WTC11 (cell line): ENCODE data around the gene ATF7.

Experiments
- SMAD3 ChIP-seq: sonication (generic); formaldehyde crosslinking; IDR thresholded peaks from 2 replicates; pipeline ENCODE4 v1.8.0; 2022; ENCODE audit warnings: missing genetic modification reagents, mild to moderate bottlenecking, borderline replicate concordance
- SOX15 ChIP-seq: fragments of 250-450 bp; sonication (Bioruptor Pico); IDR thresholded peaks from 2 replicates; pipeline ENCODE4 v1.9.0; 2021; ENCODE audit warnings: mild to moderate bottlenecking
- ZNF121 ChIP-seq: sonication (generic); formaldehyde crosslinking; IDR thresholded peaks from 2 replicates; pipeline ENCODE4 v1.8.0; 2023; ENCODE audit warnings: missing genetic modification reagents
- TF ChIP-seq, protein P1 (sequence below): fragments of 200-600 bp; IDR thresholded peaks from 2 replicates; pipeline ENCODE4 v1.8.0; 2022; ENCODE audit warnings: antibody characterized with exemption
- TF ChIP-seq, protein P2 (sequence below): sonication (generic); formaldehyde crosslinking; IDR thresholded peaks from 2 replicates; pipeline ENCODE4 v1.8.0; 2022; ENCODE audit warnings: mild to moderate bottlenecking, missing genetic modification reagents

DNA sequence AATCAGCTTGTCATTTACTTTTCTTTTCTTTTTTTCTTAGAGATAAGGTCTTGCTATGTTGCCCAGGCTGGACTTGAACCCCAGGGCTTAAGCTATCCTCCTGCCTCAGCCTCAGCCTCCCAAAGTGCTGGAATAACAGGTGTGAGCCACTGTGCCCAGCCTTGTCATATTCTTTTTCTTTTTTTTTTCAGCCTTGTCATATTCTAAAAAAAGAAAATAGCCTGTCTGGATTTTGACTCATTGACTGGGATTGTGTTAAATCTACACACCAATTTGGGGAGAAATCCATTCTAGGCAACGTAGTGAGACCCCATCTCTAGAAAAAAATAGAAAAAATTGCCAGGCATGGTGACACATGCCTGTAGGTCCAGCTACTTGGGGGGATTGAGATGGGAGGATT lies 25.6 kb upstream of the ATF7 start:
- TF ChIP-seq ZNF121 (CRISPR knock-in tag) (no peak), SMAD3 (no peak), SOX15 (no peak)
- TF ChIP-seq, protein P1, sequence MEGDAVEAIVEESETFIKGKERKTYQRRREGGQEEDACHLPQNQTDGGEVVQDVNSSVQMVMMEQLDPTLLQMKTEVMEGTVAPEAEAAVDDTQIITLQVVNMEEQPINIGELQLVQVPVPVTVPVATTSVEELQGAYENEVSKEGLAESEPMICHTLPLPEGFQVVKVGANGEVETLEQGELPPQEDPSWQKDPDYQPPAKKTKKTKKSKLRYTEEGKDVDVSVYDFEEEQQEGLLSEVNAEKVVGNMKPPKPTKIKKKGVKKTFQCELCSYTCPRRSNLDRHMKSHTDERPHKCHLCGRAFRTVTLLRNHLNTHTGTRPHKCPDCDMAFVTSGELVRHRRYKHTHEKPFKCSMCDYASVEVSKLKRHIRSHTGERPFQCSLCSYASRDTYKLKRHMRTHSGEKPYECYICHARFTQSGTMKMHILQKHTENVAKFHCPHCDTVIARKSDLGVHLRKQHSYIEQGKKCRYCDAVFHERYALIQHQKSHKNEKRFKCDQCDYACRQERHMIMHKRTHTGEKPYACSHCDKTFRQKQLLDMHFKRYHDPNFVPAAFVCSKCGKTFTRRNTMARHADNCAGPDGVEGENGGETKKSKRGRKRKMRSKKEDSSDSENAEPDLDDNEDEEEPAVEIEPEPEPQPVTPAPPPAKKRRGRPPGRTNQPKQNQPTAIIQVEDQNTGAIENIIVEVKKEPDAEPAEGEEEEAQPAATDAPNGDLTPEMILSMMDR: no peak
- TF ChIP-seq, protein P2, sequence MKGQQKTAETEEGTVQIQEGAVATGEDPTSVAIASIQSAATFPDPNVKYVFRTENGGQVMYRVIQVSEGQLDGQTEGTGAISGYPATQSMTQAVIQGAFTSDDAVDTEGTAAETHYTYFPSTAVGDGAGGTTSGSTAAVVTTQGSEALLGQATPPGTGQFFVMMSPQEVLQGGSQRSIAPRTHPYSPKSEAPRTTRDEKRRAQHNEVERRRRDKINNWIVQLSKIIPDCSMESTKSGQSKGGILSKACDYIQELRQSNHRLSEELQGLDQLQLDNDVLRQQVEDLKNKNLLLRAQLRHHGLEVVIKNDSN (CRISPR knock-in tag): no peak
